ENCODE data around the gene LHPP. TPM values are rescaled to one million over a fixed set of nuclear protein-coding genes. Genes with fewer than 3 reads are reported as not detected.
A peak's percentile ranks its signal among the peaks of the same experiment; 100 is the strongest.

The LHPP gene
- total RNA-seq, 1 donor from 2014 or later: 6.0 TPM

- peak overlapping the region; percentile 43 for H3K27ac Mint-ChIP-seq (ENCODE audit: unreplicated experiment)
Measured at GRCh38 chr10:124648738-124649137, 187.1 kb downstream of the LHPP start.

GRCh38 chr10:124649214-124649613 lies 187.6 kb downstream of the LHPP start:
- Mint-ChIP-seq H3K4me1 (ENCODE audit: low read depth, unreplicated experiment) (peaks cover 30% of the 10 kb centered on the region), H3K4me3 (ENCODE audit: unreplicated experiment) (no peak overlapping the region), H3K36me3 (ENCODE audit: unreplicated experiment) (no peaks in the 10 kb centered on the region), H3K27ac (ENCODE audit: unreplicated experiment) (peak overlapping the region; percentile 71), H3K27me3 (ENCODE audit: unreplicated experiment) (peaks cover 10% of the 10 kb centered on the region), H3K9me3 (ENCODE audit: unreplicated experiment) (peaks cover 5% of the 10 kb centered on the region)
- DNase-seq: no peak
- TF ChIP-seq CTCF (IDR thresholded peaks at IDR 0.05; ENCODE audit: partially characterized antibody, unreplicated experiment): no peak

More at GRCh38 chr10:124648738-124649137, 187.1 kb downstream of the LHPP start:
- H3K27me3 Mint-ChIP-seq (ENCODE audit: unreplicated experiment): peaks cover 10% of the 10 kb centered on the region
- peaks cover 29% of the 10 kb centered on the region for H3K4me1 Mint-ChIP-seq (ENCODE audit: low read depth, unreplicated experiment)
- no peaks in the 10 kb centered on the region for H3K36me3 Mint-ChIP-seq (ENCODE audit: unreplicated experiment)
- peaks cover 5% of the 10 kb centered on the region for H3K9me3 Mint-ChIP-seq (ENCODE audit: unreplicated experiment)
- no peak for DNase-seq
- H3K4me3 Mint-ChIP-seq (ENCODE audit: unreplicated experiment): no peak overlapping the region
- TF ChIP-seq CTCF (IDR thresholded peaks at IDR 0.05; ENCODE audit: partially characterized antibody, unreplicated experiment): no peak

- peaks cover 28% of the 10 kb centered on the region for H3K4me1 Mint-ChIP-seq (ENCODE audit: low read depth, unreplicated experiment)
Measured at GRCh38 chr10:124650263-124650662, 188.6 kb downstream of the LHPP start.

GRCh38 chr10:124650820-124651401 lies 189.3 kb downstream of the LHPP start:
- Mint-ChIP-seq H3K4me1 (ENCODE audit: low read depth, unreplicated experiment) (peaks cover 33% of the 10 kb centered on the region), H3K27me3 (ENCODE audit: unreplicated experiment) (peaks cover 10% of the 10 kb centered on the region), H3K4me3 (ENCODE audit: unreplicated experiment) (peak overlapping the region; percentile 23), H3K36me3 (ENCODE audit: unreplicated experiment) (no peaks in the 10 kb centered on the region), H3K9me3 (ENCODE audit: unreplicated experiment) (peaks cover 8% of the 10 kb centered on the region), H3K27ac (ENCODE audit: unreplicated experiment) (peak overlapping the region; percentile 31)
- no peak for TF ChIP-seq CTCF (IDR thresholded peaks at IDR 0.05; ENCODE audit: partially characterized antibody, unreplicated experiment)
- DNase-seq: no peak

More at GRCh38 chr10:124650263-124650662, 188.6 kb downstream of the LHPP start:
- H3K27me3 Mint-ChIP-seq (ENCODE audit: unreplicated experiment): peaks cover 10% of the 10 kb centered on the region
- no peak for TF ChIP-seq CTCF (IDR thresholded peaks at IDR 0.05; ENCODE audit: partially characterized antibody, unreplicated experiment)
- no peaks in the 10 kb centered on the region for H3K36me3 Mint-ChIP-seq (ENCODE audit: unreplicated experiment)
- peak overlapping the region; percentile 23 for H3K4me3 Mint-ChIP-seq (ENCODE audit: unreplicated experiment)
- peaks cover 5% of the 10 kb centered on the region for H3K9me3 Mint-ChIP-seq (ENCODE audit: unreplicated experiment)
- DNase-seq: no peak
- H3K27ac Mint-ChIP-seq (ENCODE audit: unreplicated experiment): peak overlapping the region; percentile 31

- Mint-ChIP-seq H3K36me3 (ENCODE audit: unreplicated experiment) (no peaks in the 10 kb centered on the region), H3K4me1 (ENCODE audit: low read depth, unreplicated experiment) (peaks cover 34% of the 10 kb centered on the region), H3K9me3 (ENCODE audit: unreplicated experiment) (peaks cover 8% of the 10 kb centered on the region), H3K4me3 (ENCODE audit: unreplicated experiment) (no peak overlapping the region), H3K27me3 (ENCODE audit: unreplicated experiment) (peaks cover 10% of the 10 kb centered on the region), H3K27ac (ENCODE audit: unreplicated experiment) (no peak overlapping the region)
- TF ChIP-seq CTCF (IDR thresholded peaks at IDR 0.05; ENCODE audit: partially characterized antibody, unreplicated experiment): no peak
- no peak for DNase-seq
Measured at GRCh38 chr10:124651402-124651891, 189.8 kb downstream of the LHPP start.
